Activated CD4-positive, alpha-beta T cell treated with anti-CD3 and anti-CD28 coated beads, Interleukin-2, amount 50 U/mL, for 48 hours (primary cell): ENCODE measurements around the gene C2CD4C.
"Not testable (repeated sequence)": the region's sequence is repeated elsewhere in the genome, so short reads cannot be mapped to it uniquely, and the experiment has no call there.

Source experiments
- DNase-seq, 2 experiments: peaks; one replicate each; pipeline ENCODE4 v3.0.0-alpha.2; 2020

The C2CD4C gene

GRCh38 chr19:362154-362553, 46.8 kb downstream of the C2CD4C start:
- no peak for DNase-seq

GRCh38 chr19:359653-359925, 49.4 kb downstream of the C2CD4C start:
- no peak for DNase-seq

- not testable (repeated sequence) for DNase-seq
Observed at GRCh38 chr19:355536-355935, 53.4 kb downstream of the C2CD4C start.
